Kasumi-1 (cell line): ENCODE measurements around the gene CLRN3.

Experiments used
- DNase-seq, 2 experiments: peaks; one replicate each; lab custom pipeline; 2025; lab: John Stamatoyannopoulos, UW

Gene CLRN3

GRCh38 chr10:127892743-127893142, at the start of gene CLRN3:
Gene CLRN3 (minus strand): TSS chr10:127892941. CDS start chr10:127892784, 157 bp downstream.
- no peak for DNase-seq

GRCh38 chr10:127940866-127941640, 48.3 kb upstream of the CLRN3 start:
- DNase-seq: no peak

DNA sequence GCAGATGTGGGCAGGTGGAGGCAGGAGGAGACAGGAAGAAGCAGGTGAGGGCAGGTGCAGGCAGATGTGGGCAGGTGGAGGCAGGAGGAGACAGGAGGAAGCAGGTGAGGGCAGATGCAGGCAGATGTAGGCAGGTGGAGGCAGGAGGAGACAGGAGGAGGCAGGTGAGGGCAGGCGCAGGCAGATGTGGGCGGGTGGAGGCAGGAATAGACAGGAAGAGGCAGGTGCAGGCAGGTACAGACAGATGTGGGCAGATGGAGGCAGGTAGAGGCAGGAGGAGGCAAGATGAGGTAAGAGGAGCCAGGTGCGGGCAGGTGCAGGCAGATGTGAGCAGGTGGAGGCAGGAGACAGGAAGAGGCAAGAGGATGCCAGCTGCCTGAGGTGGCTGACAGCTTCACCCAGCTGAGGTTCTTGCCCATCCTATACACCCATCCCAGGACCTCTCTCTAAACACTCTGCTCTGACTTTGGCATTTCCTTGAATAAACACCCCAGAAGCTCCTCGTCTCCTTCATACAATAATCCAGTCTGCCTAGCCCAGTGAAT, 47.1 kb upstream of the CLRN3 start:
- no peak for DNase-seq

- no peak for DNase-seq
These were observed 45.2 kb upstream of the CLRN3 start for GRCh38 chr10:127937915-127938463.

GRCh38 chr10:127937069-127937468, 44.3 kb upstream of the CLRN3 start:
- no peak for DNase-seq

DNA sequence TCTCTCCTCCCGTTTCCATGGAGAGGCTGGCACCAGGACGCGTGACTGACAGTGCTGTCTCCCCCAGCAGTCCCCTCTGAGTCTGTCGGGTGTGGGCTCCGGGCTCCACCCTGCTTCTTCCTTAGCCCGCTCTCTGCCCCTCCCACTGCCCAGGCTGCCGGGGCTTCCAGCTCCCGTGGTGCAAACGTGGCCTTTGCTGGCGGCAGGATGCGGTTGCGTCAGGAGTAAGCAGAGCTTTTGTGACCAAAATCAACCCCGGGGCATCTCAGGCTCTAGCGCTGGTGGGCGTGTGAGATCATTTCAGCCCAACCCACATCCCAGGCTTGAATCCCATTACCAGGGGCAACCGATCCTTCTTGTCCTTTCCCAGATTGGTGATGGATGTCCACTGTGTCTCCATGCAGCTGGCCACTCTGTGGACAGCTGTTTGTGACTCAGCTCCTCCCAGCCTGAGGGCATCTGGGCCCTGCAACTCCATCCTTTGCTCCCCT, 42.4 kb upstream of the CLRN3 start:
- DNase-seq: no peak

DNA sequence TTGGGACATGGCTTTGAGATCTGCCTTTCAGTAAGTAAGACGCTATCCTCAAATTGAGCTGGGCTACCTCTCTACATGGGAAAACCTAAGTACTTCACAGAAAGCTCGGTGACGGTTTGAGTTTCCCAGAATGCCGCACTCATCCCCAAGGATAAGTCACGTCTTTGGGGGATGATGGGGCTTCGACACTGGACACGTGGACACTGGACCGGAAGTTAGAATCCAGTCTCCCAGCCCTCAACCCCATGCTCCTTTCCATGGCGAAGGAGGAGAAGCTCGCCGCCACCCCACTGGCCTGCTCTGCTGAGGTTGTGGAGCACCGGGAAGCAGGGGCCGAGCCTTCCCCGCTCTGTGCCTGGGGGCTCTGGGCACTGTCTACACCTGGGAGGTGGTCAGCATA, 41.6 kb upstream of the CLRN3 start:
- DNase-seq: no peak

GRCh38 chr10:127933271-127933670, 40.5 kb upstream of the CLRN3 start:
- DNase-seq: no peak

DNA sequence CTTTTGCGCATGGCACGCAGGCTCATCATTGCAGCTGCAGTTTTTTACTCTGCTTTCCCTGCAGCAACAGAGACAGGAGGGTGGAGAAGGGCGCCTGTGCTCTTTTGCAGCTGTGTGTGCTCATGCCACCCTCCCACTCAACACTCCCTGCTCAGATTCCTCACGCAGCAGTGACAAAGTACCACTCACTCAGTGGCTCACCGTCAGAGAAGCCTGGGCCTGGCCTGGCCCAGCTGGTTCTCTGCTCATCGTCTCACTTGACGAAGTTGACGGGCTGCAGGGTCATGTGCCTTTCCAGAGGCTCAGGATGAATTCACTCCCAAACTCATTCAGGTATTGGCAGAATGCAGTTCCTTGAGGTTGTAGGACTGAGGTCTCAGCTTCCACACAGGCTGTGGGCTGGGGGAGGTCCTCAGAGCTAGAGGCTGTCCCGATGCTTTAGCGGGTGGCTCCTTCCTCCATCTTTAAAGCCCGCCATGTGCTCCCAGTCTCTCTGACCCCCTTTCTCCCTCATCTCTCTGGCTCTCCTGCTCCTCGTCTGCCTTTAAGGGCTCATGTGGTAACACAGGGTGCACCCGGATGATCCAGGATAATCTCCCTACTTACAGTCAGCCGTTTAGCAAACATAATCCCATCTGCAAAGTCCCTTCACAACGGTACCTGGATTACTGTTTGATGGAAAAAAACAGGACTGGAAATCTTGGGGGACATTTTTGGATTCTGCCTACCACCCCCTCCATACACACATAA, 40.0 kb upstream of the CLRN3 start:
- no peak for DNase-seq

DNA sequence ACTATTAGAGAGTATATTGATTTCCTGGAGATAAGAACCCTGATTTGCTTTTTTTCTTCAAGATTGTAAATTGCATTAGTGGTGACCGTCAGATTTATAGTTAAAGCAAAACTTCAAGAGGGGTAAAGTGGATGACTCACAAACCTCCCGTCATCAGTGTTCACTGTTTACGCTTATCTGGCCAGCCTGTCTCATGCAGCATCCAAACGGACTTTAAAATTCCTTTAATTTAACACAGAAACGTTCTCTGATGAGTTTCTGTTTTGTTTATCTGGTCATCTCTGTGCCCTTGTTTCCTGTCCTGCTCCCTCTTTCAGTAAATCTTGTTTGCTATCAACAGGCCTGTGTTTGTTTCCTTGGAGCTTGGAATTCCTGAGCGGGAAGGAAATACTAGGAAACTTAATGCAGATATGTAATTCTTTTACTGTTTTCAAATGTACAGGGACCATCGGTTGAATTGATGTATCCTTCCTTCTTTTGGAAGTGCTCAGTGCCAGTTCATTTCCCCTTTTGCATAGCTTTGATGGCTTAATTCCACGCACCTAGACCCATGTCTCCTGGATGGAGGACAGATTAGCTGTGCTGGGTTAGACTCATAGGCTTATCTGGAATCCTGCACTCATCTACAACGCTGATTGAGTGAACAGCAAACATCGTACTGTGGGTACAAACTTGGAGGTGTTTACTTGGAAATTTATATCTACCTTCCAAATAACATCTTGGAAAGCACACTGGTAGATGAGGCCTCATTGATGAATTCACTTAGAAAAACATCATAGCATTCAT, 35.5 kb upstream of the CLRN3 start:
- DNase-seq: no peak

GRCh38 chr10:127926455-127926854, 33.7 kb upstream of the CLRN3 start:
- peak; percentile 64 to 74 for DNase-seq

GRCh38 chr10:127925471-127926207, 32.9 kb upstream of the CLRN3 start:
- peak; percentile 45 to 59 for DNase-seq

GRCh38 chr10:127923646-127924045, 30.9 kb upstream of the CLRN3 start:
- DNase-seq: no peak

DNA sequence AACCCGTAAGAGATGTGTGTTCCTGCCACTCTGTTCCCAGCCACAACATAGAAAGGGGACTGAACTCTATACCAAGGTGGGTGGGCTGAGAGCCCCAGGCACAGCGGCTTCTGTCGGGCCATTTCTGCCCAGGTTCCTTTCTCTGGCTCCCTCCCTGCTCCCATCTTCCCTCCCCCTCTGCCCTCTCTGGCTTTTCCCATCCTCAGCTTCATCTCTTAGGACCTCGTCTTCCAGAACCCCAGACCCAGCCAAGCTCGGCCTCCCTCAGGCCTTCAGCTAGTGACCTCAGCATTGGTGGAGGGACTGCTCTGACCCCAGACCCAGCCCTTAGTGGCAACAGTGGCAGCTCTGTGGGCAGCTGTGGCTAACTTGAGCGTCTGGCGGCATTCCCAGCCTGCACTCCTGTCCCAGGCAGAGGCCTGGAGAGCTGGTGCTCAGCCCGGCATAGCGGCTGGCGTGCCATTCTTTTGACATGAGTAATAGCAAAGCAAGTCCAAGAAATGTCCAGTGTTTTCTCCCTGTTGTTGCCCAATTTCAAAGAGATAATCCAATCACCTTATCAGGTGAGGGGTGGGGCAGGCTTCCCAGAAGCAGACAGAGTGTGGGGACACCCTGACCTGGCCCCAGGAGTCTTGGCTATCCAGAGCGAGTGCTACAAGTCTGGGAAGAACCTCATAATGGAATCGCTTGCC, 30.1 kb upstream of the CLRN3 start:
- no peak for DNase-seq

DNA sequence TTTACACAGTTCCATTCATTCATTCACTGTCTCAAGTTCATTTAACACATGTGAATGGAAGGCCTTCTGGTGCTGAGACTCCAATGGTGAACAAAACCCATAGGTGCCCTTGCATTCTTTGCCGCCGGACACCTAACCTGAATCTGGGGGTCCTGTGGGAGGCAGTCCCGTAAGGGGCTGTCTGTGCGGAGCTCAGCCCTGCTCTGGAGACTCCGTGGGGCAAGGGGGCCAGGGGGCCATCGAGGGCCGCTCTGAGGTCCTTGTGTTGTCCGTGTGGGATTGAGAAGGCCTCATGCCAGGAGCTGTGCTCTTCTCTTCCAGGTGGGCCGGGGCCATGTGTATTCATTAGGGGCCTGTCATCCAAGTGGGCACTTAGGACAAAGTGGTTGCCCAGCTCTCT, 29.5 kb upstream of the CLRN3 start:
- DNase-seq: no peak

DNA sequence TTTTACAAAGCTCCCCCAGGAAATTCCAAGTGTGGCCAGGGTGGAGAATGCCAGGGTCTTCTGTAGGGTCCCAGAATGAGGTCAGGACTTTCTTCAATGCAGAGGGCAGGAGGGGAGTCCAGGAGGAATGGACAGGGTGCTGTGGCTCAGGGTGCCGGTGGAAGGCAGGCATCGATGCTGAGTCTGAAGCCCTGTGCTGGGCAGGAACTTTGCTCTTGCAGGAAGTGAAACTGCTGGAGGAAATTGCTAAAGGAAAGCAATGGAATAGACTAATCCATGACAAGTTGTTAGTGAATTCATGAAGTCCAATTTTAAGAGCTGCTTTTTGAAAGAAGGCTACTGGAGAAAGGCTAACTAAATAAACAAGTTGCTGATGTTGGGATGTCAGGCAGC, 29.0 kb upstream of the CLRN3 start:
- peak; percentile 17 to 35 for DNase-seq

DNA sequence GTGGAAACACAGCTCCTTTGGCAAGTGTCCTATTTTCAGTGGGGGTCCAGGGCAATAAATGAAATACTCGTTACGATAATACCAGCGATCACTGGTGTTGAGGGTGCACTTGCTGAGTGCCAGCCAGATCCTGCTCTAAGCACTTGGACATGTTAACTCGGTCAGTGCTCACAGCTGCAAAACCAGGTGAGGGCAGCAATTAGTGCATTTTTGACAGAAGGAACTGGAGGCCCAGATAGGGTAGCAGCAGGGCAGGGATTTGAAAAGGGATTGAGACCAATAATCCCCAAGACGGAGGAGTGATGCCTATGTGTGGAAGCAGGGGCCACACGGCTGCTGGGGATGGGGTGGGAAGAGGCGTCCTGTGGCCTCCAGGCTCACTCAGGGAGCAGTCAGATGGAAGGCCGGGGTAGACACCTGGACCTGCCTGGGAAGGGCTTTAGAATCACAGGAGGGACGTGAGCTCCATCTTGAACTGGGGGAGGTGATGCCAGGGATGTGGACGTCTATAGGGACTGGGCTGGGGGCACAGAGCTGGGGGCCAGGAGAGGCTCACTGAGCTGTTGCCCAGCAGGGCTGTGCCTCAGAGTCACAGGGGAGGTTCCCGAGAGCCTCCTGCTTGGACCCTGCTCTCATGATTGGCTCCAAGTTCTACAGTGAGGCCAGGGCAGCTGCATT, 28.5 kb upstream of the CLRN3 start:
- no peak for DNase-seq

- DNase-seq: peak in 1 of 2 experiments; percentile 18
These were observed 27.7 kb upstream of the CLRN3 start for GRCh38 chr10:127920306-127921074.
